Left ventricle myocardium inferior (tissue), 1 donor: ENCODE measurements around the gene PCLO. TPM values are rescaled to one million over a fixed set of nuclear protein-coding genes. Genes with fewer than 3 reads are reported as not detected.

Experiments
- DNase-seq: peaks from one replicate; pipeline ENCODE4 v3.0.0-alpha.2; 2020
- H3K27ac ChIP-seq: fragments of 200-600 bp; replicated peaks from 2 replicates; pipeline ENCODE4 v1.8.0; 2021
- H3K27me3 ChIP-seq: fragments of 200-600 bp; 2 replicates; pipeline ENCODE4 v1.8.0; 2021; ENCODE audit warnings: low read depth
- H3K36me3 ChIP-seq: fragments of 200-600 bp; 2 replicates; pipeline ENCODE4 v1.8.0; 2021
- H3K4me1 ChIP-seq: fragments of 200-600 bp; 2 replicates; pipeline ENCODE4 v1.8.0; 2021
- H3K4me3 ChIP-seq: fragments of 200-600 bp; 2 replicates; pipeline ENCODE4 v1.8.0; 2021; ENCODE audit warnings: mild to moderate bottlenecking, moderate library complexity
- H3K9me3 ChIP-seq: fragments of 200-600 bp; replicated peaks from 2 replicates; pipeline ENCODE4 v1.8.0; 2021
- intact Hi-C: fragments of 100-400 bp; cut with micrococcal nuclease; formaldehyde crosslinking; loops from one replicate; pipeline ENCODE4 v1.11.0; 2022
- total RNA-seq: library from RNA; stranded (reverse); fragmentation: NEBNext Ultra II Directional; extraction: Animal tissue kit (Norgen Biotek cat#: 25700); gene quantifications from one replicate; pipeline ENCODE4 v1.2.1, GENCODE V29; 2021
- TF ChIP-seq, protein P1 (sequence below): fragments of 200-600 bp; IDR thresholded peaks from 2 replicates; pipeline ENCODE4 v1.8.0; 2021; ENCODE audit warnings: antibody characterized with exemption, mild to moderate bottlenecking, borderline replicate concordance
- donor health status: DM: no; HTN: yes; CAD: no; lungs with severe emphysema.

PCLO gene
- total RNA-seq, 1 donor from 2014 or later: 4.2 TPM

- no peak overlapping the region for H3K27ac ChIP-seq
- no peak for DNase-seq
- TF ChIP-seq, protein P1, sequence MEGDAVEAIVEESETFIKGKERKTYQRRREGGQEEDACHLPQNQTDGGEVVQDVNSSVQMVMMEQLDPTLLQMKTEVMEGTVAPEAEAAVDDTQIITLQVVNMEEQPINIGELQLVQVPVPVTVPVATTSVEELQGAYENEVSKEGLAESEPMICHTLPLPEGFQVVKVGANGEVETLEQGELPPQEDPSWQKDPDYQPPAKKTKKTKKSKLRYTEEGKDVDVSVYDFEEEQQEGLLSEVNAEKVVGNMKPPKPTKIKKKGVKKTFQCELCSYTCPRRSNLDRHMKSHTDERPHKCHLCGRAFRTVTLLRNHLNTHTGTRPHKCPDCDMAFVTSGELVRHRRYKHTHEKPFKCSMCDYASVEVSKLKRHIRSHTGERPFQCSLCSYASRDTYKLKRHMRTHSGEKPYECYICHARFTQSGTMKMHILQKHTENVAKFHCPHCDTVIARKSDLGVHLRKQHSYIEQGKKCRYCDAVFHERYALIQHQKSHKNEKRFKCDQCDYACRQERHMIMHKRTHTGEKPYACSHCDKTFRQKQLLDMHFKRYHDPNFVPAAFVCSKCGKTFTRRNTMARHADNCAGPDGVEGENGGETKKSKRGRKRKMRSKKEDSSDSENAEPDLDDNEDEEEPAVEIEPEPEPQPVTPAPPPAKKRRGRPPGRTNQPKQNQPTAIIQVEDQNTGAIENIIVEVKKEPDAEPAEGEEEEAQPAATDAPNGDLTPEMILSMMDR: no peak
- H3K36me3 ChIP-seq: no peaks in the 10 kb centered on the region
- no peaks in the 10 kb centered on the region for H3K4me1 ChIP-seq
- intact Hi-C loops: no loop called here
- H3K27me3 ChIP-seq: no peaks in the 10 kb centered on the region
- H3K9me3 ChIP-seq: peaks cover 11% of the 10 kb centered on the region
- H3K4me3 ChIP-seq: no peak overlapping the region
Measured at GRCh38 chr7:82839063-82839462, 323.6 kb downstream of the PCLO start.

DNA sequence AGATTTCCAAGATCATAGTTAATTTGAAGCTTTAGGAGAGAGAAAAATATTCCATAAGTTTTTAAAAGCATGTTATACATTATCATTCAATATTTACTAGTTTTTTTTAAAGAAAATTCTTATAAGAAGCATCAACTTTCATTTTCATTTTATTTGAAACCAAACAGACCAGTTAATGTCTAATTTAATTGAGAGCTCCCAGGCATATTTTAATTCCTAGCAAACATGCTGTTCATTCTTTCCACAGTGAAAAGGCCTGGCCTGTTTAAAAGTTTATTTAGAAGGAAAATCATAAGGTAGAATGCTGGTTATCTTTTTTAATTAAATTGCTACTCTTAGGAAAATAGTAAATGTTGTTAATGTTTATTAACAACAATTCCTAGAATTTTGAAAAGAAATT, 324.4 kb downstream of the PCLO start:
- Histone ChIP-seq H3K4me1 (no peaks in the 10 kb centered on the region), H3K36me3 (no peaks in the 10 kb centered on the region), H3K4me3 (no peak overlapping the region), H3K27ac (no peak overlapping the region), H3K27me3 (no peaks in the 10 kb centered on the region), H3K9me3 (peaks cover 11% of the 10 kb centered on the region)
- TF ChIP-seq, protein P1: no peak
- intact Hi-C loops: no loop called here
- DNase-seq: no peak

DNA sequence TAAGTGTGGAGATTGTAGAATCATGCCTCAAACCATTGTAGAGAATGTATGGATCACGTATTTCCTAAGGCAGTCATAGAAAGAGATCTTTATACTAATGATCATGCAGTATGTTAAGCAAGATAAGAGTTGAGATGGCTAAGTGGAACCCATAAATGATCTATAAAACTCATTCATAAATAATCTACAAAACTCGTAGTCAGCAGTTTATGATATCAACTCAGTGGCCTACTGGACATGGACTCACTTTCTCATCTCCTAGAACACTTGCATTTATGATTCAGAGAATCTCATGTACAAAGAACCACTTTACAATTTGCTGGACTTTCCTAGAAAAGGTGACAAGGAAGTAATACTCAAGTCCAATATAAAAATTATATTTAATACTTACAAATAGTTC, 339.6 kb downstream of the PCLO start:
- H3K27ac ChIP-seq: no peak overlapping the region
- H3K4me1 ChIP-seq: no peaks in the 10 kb centered on the region
- H3K36me3 ChIP-seq: no peaks in the 10 kb centered on the region
- H3K27me3 ChIP-seq: no peaks in the 10 kb centered on the region
- H3K9me3 ChIP-seq: no peaks in the 10 kb centered on the region
- TF ChIP-seq, protein P1: no peak
- H3K4me3 ChIP-seq: no peak overlapping the region
- DNase-seq: no peak
- intact Hi-C loops: no loop called here

DNA sequence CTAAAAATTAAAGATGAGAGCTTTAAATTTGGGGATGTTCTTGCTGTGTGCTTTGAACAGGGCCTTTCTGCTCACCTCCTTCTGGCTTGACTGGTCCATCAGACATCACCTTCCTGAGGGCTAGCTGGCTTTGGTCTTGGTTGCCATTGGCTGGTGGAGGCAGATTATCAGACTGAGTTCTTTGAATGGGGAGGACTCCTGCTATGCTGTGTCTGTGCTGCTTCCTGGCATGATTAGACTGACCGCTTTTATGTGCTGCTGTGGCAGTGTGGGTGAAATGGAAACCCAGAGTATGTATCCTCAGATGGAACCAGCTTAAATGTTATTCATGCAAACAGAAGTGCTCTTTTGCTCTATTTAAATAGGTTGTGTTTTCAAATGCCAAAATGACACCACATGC, 341.6 kb downstream of the PCLO start:
- intact Hi-C loops: no loop called here
- TF ChIP-seq, protein P1: no peak
- H3K4me3 ChIP-seq: no peak overlapping the region

DNA sequence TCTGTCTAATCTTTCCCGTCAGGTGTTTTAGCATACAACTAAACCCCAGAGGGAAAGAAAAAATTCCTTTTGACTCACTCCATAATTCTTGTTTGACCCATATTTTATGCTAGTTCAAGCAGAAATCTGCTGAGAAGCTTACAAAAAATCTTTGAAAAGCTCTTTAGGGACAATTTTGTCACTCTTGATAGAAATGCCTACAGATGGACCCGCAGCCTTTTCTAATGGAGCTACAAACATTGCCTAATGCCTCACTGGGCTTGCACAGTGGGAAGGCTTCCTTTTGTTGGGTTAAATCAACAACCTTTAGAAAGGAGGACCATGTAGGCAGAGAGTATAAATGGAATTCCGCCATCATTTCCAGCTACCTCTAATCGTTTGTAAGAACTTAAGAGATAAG, 344.5 kb downstream of the PCLO start:
- H3K36me3 ChIP-seq: no peaks in the 10 kb centered on the region
- TF ChIP-seq, protein P1: no peak
- H3K4me1 ChIP-seq: no peaks in the 10 kb centered on the region
- no peak overlapping the region for H3K27ac ChIP-seq
- DNase-seq: no peak
- intact Hi-C loops: loop anchor here (10.0 kb wide), 1 partner anchor 447 kb away; no protein-coding TSS in a partner anchor
- H3K9me3 ChIP-seq: no peaks in the 10 kb centered on the region
- no peaks in the 10 kb centered on the region for H3K27me3 ChIP-seq
- H3K4me3 ChIP-seq: no peak overlapping the region

More for the DNA sequence above, 341.6 kb downstream of the PCLO start:
- no peak for DNase-seq
- H3K4me1 ChIP-seq: no peaks in the 10 kb centered on the region
- H3K9me3 ChIP-seq: no peaks in the 10 kb centered on the region
- H3K27ac ChIP-seq: no peak overlapping the region
- no peaks in the 10 kb centered on the region for H3K27me3 ChIP-seq
- H3K36me3 ChIP-seq: no peaks in the 10 kb centered on the region
